NCI-H82 (cell line): ENCODE data around the gene C1QB.

Source experiments
- DNase-seq: peaks from one replicate; lab custom pipeline; 2025; lab: John Stamatoyannopoulos, UW

C1QB gene

DNA sequence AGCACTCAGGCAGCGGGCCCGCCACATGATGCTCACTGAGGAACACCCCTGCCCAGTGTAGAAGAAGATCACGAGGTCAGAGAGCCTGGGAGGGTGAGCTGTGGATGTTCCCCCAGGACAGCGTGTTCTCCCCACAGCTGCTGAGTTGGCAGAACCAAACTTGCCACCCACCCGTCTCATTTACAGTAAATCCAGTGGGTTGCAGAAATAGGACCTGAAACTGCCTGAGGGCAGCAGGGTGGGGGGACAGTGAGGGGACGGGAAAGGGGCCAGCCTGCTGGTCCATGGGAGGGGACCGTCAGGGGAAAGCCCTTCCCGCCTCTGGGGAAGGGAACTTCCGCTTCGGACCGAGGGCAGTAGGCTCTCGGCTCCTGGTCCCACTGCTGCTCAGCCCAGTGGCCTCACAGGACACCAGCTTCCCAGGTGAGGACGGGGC is at the start of gene C1QB:
C1QB (plus strand) TSS at position 356 of the 436 bp plus-strand sequence. CDS start 6,227 bp downstream, outside the sequence.
- no peak for DNase-seq

- DNase-seq, result peak; percentile 86
Measured at GRCh38 chr1:22606161-22606560, 46.9 kb upstream of the C1QB start.

DNA sequence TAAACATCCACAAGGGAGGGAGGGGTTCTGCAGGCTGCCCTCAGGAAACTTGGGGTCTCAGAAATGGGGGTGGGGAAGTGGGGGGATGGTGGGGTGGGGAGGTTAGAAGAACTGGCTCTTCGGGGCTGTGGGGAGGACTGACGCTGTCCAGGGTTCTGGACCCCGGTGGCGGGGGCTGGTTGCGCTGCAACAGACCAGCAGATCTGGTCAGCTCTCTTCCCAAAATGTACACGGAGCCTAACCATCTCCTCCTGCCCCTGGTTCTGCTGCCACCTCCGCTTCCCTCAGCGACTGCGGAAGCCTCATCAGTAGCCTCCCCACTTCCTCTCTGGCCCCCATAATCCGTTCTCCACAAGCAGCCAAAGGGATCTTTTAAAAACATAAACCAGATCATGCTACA is 45.9 kb upstream of the C1QB start:
- no peak for DNase-seq

DNA sequence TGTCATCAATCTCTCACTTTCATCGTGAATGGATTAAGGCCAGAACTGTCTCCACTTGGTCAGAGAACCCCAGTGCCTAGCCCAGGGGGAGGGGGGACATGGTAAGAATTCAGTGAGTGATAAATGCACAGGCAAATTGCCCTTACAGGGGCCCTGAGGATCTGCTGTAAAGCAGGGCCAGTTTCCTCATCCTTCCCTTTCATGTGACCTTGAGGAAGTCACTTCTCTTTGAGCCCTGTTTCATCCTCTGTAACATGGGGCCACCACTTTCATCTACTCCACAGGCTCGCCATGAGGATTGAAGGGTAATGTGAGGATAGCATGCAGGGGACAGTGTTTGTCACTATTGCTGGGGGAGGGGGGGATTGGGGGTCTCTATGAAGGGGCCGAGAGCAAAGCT is 44.7 kb upstream of the C1QB start:
- DNase-seq, result peak; percentile 52

- no peak for DNase-seq
Measured at GRCh38 chr1:22609291-22609690, 43.7 kb upstream of the C1QB start.

GRCh38 chr1:22611530-22611947 is 41.5 kb upstream of the C1QB start:
- DNase-seq, result peak; percentile 35

- peak; percentile 99 for DNase-seq
Measured at GRCh38 chr1:22612671-22613571, 40.1 kb upstream of the C1QB start.

- DNase-seq, result no peak
Measured at GRCh38 chr1:22613572-22613918, 39.5 kb upstream of the C1QB start.

DNA sequence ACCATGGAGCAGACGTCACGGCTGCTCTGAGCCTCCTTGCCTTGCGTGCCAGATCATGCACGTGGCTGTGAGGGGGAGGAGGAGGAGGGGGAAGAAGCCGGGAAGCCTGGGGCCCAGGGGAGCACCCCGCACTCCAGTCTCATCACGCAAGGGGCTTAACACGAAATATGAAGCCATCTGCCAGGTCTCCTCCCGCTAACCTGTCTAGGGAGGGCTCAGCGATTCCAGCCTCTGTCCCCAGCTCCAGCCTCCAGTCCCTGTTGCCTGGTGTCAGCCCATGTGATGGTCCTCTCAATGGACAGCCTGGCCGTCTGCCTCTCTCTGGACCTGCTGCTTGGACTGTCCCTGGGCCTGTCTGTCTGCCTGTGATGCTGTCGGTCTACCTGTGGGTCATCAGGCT is 39.1 kb upstream of the C1QB start:
- peak; percentile 93 for DNase-seq

- DNase-seq, result no peak
Measured at GRCh38 chr1:22615886-22616285, 37.1 kb upstream of the C1QB start.

GRCh38 chr1:22616571-22616970 is 36.5 kb upstream of the C1QB start:
- DNase-seq, result no peak

- DNase-seq, result no peak
Measured at GRCh38 chr1:22618056-22618455, 35.0 kb upstream of the C1QB start.

DNA sequence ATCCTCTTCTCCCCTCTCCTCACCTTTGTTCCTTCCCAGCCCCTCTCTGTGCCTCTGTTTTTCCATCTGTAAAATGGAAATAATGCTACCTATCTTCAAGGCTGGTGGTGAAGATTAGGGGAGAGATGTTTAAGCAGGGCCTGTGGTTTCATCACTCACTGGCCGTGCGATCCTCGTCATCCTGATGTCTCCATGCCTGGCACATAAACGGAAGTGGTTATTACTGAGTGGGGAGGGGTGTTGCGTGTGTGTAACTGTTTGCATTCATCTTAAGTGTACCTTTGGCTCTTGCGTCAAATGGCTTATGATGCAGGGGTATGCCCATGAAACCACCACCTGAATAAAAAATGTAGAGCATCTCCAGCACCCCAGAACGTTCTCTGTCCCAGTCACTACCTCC is 33.8 kb upstream of the C1QB start:
- DNase-seq, result no peak

DNA sequence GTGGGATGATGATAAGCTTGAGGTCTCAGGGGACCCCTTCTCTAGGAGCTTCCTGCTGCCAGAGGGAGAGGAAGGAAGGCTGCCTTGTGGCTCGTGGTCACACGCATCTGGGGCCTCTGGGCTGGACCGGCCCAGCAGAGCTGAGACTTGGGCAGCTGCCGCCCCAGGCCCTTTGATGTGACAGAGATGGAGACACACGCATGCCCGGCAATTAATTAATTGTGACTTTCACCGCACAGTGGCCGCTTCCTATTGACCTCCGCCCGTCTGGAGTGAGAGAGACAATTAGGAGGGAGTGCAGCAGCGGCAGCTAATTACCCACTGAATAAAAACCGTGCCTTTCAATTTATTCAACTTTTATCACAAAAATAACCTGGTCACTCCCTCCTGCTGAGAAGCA is 33.2 kb upstream of the C1QB start:
- no peak for DNase-seq

- DNase-seq, result no peak
Measured at GRCh38 chr1:22621761-22622160, 31.3 kb upstream of the C1QB start.

DNA sequence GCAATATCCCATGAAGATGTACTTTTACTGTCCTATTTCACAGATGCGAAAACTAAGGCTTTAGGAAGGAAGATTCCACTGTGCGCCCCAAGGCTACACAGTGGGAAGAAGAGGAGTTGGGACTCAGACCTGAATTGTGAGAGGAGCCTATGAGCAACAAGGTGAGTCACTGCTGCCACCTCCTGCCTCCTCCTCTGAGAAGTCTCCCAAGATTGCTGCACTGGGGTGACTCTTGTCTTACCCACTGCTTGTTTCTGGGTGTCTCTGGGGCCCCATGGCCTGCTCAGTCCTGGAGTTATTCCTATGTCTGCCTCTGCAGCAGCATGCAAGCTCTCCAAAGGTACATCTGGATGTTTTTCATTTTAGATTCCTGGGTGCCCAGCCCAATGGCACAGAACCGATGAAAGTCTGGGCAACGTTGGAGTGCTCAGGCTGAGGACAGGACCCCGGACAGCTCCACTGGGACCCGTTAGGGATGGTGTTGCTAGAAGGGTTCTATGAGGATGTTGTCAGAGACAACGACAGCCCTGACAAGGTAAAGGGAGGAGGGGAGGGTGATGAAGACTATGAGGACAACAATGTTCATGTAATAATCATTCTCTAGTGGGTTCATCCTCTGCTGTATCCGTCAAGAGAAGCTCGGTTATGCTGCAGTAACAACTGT is 27.6 kb upstream of the C1QB start:
- DNase-seq, result no peak

DNA sequence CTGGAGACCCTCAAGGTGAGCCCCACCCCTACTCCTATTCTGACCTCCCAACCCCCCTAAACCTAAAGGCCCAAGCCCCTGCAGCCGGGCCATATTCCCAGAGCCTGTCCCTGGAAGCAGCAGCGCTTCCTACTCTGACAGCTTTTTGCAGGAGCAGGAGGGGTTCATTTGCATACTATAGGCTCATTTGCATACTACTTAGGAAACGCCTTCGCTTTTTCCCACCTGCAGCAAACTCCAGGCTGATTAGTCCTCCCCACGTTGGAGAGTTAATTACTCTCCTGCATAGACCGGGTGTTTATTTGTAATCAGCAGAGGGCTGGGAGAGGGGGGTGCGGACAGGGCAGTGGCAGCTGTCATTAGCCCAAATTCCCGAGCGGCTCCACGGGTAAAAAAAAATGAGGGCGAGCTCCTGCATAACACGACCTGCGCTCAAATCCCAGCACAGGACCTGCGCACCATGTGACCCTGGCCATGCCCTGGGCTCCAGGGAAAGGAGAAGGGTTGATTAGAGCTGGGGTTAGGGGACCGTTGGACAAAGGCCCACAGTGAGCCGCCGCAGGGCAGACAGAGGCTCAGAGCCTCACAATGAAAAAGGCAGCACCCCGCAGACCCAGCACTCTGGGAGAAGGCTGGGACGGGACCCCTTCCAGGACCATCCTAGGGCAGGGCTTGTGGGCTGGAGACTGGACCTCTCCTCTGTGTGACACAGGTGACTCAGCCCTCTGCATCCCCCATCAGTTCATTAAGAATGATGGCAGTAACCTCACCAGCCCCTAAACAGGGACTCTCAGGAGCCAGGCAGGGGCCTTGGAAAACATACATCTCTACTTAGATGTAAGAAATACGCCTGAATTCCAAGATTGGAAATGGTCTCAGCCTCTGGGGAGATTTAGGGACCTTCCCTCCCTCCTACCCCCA is 26.5 kb upstream of the C1QB start:
- DNase-seq, result peak; percentile 81

GRCh38 chr1:22627331-22627730 is 25.7 kb upstream of the C1QB start:
- DNase-seq, result peak; percentile 35

DNA sequence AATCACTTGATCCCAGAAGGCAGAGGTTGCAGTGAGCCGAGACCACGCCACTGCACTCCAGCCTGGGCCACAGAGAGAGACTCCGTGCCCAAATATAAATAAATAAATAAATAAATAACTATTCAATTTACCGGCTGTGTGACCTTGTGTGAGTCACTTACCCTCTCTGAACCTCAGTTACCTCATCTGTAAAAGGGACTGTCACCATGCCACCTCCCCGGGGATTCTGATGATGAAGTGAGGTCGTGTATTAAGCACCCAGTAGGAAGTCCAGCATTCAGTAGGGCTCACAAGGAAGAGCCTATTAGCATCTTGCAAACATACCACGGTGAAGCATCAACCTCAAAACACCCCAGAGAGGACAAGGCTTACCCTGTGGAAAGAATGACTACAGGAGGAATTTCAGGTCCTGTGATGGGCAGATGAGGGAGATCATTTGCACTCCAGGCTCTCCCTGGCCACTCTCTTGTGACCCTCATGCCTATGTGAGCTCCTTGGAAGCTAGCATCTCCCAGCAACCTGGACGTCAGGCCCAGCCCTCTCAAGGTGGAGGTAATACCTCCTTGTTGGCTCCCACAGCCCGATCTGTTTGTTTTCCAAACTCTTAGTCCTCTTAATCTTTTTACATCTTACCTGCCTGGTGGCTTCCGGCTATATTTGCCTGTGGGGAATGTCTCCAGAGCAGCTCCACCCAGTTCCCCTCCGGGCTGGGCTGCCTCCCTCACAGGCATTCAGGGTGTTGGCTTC is 24.2 kb upstream of the C1QB start:
- peak; percentile 51 for DNase-seq

- no peak for DNase-seq
Measured at GRCh38 chr1:22629886-22630285, 23.1 kb upstream of the C1QB start.

GRCh38 chr1:22633697-22634463 is 19.2 kb upstream of the C1QB start:
- DNase-seq, result no peak
